Measurements from ENCODE around the gene AGAP3.
A peak's percentile ranks its signal among the peaks of the same experiment; 100 is the strongest.

Gene AGAP3

DNA sequence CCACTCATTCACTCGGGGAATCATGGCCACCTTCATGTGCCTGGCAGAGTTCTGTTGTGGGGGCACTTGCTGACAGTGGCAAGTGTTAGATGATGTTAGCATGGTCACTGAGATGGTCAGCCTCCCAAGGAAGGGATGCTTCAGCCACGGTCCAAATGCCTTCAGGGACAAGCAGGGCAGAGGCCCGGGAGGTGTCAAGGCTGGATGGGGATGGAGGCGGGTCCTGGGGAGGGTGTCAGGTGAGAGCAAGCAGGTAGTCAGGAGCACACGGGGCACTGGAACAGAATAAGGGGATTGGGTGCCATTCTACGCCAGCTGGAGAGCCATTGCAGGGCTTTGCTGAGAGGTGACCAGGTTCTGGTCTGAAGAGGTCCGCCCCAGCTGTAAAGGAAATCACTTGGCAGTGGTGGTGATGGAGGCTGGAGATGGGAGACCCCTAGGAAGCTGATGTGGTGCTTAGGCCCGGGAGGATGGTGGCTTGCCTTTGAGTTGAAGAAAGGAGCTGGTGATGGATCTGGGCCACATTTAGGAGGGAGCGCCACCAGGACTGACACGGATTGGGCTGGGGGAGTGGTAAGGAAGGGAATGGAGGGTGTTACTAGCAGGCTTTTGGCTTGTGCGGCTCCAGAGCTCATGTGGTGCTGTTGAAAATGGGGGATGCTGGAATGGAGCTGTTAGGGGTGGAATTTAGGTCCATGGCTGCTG, 24.1 kb downstream of the AGAP3 start:
- DNase-seq (ENCODE audit: low spot score), result no peak

DNA sequence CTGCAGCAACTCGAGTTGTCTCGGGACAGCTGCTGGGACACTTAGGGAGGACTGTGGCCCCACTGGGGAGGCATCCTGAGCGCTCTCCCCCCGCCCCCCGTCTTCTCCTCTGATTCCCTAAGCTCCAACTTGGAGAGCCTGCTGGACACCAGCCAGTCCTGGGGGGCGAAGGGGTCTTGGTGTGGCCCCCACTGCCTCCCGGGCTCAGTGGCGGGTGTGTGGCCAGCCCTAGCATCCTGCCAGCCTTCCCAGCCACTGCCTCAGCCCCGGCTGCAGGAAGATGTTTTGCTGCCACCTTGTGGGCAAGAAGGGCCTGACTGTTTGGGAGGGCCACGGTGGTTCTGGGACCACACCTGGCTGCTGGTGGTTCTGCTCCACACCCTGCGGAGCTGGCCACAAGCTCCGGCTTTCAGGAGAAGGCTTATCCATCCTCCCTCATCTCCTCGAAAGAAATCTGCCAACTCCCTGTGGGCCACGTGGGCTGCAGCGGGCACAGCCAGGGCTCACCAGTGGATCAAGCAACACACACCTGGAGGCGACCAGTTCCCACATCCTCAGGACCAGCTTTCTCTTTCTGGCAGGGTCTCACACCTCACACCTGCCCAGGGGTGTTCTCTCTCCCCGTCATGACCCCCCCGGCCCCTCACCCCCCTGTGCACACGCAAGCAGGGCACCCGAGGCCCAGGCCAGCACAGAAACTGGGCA, 24.8 kb downstream of the AGAP3 start:
- peak; percentile 51 for DNase-seq (ENCODE audit: low spot score)

DNA sequence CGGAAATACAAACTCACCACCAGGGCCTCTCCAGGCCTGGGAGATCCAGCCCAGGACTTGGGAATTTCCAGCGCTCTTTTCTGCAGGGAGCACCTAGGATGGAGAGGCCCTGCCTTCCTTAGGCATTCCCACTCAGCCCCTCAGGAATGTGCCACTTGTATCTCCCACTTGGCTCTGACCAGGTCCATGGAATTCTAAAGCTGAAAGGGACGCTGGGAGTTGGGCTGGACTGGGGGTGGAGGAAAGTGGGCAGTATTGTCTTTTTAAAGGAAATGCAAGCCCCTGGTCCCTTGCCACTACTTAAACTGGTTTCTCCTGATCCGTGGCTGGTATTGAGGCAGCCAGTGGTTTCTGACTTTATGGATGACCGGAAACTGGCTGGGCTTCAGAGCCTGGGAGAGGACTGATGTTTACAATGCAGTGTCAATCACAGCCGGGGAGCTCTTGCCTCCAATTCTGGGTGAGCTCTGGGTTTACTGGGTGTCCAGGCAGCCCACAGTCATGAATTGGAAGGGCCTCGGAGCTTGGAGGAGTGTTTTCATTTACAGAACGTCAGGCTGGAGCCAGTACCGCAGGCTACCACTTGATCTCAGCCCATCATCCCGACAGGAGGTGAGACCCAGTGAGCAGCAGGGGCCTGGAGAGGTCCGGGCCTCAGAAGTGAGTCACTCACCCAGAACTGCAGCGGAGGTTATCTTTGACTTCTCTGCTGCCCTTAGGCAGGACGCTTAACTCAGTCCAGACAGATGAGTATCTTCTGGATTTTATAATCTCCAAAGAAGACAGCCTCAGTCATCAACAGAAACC, 27.3 kb downstream of the AGAP3 start:
- peak; percentile 57 for DNase-seq (ENCODE audit: low spot score)

DNA sequence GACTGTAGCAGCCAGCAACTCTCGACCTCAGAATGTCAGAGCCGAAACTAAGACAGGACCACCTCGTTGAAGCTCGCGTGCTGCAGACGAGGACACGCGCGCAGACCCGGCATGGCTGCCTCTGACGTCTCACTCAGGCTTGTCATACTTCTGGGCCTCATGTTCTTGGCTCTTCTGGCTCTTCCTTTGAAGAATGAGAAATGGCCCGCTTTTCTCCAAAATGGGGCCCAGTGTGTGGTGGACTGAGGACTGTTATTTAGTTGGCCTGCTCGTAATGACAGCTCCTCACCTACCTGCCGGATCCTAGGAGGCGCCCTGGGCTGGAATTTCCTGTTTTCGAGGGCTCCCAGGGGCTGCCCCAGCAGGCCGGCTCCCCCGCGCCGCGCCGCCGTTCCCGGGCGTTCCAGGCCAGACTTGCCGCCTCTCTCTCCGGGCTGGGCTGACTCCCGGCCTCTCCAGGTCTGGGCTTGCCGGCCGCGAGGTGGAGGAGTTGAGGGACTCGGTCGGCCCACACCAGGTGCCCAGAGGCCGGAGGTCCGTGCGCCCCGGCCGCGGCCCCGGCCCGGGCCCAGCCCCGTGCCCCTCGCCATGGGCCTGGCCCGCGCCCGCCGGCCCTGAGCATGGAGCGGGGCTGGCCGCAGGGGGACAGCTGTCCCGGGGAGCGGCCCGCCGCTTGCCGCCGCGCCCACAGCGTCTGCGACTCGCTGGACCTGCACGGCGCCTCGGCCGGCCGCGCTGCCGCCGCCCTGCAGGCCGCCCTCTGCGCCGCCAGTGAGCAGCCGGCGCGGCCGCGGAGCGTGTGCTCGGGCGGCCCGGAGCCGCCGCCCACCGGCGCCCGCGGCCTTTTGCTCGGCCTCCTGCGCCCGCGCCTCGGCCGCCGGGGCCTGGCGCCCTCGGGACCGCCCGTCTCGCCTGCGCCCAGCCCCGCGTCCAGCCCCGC, 28.1 kb downstream of the AGAP3 start:
- DNase-seq (ENCODE audit: low spot score), result peak; percentile 26

DNA sequence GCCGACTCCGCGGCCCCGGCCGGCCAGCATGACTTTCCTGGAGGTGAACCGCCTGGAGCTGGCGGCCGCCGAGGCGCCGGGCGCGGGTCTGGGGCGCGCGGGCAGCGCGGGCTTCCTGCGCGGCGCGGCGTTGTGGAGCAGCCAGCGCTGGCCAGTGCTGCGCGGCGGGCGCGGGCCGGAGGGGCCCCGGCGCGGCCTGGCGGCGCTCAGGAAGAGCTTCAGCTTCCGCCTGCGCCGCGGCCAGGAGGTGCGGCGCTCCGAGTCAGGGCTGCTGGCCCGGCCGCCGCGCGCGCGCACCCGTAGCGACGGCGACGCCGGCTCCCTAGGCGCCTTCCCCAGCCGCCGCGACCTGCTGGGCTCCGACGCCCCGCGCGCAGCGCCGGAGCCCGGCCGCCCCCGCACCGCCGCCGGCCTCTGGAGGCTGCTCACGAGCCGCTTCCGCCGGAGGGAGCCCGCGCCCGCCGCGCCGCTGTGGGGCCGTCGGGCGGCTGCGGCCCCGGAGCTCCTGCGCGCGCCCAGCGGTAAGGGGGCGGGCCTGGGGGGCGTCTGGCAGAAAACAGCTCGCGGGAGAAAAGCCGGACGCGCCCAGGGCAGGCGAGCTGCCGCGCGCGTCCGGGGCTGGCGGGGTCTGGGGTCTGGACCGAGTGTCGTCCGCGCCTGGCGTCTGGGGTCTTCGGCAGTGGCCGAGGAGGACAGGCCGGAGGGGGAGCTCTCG, 29.0 kb downstream of the AGAP3 start:
- DNase-seq (ENCODE audit: low spot score), result no peak

DNA sequence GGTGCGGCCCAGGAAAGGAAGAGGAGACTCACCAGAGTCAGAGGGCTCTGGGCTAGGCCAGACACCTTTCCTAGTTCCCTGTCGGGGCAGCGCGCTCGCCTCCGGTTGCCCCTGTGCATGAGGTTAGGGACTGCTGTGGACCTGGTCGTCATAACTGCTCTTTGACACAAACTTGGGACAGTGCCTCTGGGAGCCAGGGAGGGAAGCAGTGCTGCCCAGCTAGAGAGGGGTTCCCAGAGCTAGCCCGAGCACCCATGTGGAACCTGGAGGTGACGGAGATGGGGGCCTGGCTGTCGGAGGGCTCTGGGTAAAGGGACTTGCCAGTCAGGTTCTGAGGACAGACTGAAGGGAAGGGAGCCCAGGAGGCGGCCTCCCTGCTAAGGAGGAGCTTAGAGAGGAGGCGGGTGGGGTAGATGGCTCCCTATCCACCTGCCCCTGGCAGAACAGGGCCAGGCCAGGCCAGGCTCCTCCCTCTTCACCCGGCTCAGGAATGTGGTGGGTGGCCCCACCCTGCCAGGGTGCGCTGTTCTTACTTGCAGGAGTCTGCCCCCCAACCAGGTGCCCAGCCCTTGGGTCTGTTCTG, 29.7 kb downstream of the AGAP3 start:
- DNase-seq (ENCODE audit: low spot score), result peak; percentile 84

DNA sequence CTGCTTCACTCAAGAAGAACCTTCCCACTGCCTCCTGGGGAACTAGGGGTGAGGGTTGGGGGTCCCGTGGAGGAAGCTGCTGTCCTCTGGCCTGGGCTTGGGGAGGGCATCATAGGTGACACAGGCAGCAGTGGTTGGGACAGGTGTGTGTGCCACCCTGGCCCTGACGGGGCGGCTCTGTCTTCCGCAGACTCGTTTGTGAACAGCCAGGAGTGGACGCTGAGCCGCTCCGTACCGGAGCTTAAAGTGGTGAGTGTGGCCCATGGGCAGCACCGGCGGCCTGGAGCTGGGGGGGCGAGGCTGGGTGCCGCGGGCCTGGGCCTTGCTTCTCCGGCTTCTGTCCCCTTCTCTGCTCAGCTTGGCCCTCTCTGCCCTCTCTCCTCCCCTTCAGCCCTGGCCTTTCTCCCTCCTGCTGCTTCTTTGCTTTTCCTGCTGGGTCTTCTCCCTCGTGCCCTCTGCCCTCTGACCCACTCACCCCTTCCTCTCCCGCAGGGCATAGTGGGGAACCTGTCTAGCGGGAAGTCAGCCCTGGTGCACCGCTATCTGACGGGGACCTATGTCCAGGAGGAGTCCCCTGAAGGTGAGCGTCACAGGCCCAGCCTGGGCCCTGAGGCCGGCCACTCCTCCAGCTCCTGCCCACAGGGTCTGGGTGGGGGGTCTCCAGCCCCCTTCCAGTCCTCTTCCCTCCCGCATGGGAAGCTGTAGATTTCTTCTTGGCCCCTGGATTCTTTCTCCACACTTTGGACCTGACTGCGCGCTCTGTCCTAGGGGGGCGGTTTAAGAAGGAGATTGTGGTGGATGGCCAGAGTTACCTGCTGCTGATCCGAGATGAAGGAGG, 30.5 kb downstream of the AGAP3 start:
- no peak for DNase-seq (ENCODE audit: low spot score)

DNA sequence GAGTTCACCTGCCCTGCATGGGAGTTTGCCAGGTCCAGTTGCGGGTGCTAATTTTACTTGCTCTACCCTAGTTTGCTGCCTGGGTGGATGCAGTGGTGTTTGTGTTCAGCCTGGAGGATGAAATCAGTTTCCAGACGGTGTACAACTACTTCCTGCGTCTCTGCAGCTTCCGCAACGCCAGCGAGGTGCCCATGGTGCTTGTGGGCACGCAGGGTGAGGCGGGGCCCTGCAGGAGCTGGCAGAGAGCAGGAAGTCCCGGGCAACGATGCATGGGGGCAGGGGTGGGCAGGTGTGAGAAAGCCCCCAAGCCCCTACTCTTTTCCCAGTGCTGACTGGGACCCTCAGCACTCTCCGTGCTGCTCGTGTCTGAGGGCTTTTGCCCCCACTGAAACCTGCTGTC, 31.3 kb downstream of the AGAP3 start:
- no peak for DNase-seq (ENCODE audit: low spot score)

DNA sequence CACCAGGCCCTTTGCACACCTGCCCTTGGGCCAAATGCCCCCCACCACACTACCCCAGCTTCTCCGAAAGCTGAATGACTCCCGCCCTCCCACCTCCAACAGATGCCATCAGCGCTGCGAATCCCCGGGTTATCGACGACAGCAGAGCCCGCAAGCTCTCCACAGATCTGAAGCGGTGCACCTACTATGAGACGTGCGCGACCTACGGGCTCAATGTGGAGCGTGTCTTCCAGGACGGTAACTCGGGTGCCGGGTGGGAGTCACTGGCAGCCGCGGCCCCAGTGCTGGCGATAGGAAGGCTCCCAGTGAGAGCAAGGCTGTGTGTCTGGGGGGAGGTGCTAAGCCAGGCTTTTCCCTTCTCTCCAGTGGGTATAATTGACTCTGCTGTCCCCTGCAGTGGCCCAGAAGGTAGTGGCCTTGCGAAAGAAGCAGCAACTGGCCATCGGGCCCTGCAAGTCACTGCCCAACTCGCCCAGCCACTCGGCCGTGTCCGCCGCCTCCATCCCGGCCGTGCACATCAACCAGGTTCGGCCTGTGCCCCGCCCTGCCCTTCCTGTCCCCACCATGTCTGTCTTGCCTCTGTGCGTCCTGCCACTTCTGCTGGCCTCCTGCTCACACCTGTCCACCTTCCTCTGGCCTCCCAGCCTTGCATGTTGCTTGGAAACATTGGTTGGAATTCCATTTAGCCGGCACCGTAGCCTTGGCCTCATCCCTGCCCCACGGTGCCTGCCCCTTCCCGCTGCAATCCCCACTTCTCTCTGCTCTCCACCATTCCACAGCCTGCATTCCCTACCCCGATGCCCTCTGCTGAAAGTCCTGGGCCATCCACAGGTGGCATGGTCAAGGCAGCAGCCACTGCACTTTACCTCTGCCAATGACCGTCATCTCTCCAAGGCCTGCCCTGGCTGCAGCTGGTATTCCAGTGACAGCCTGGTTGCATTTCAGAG, 32.1 kb downstream of the AGAP3 start:
- no peak for DNase-seq (ENCODE audit: low spot score)

DNA sequence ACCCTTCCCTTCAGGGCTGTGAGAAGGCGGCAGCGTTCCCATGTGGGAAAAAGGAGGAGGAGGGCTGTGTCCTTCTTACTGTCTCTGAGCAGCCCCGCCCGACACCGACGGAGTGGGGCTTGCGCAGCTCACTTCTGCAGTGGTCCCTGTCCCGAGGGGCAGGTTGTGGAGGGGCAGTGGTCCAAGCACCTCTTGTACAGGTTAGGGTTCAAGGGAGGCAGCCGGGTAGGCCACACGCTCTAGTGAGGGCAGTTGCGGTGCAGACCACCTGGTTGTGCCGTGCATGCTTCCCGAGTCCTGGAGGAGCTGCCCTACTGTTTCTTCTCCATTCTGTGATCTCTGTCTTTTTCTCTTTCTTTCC, 32.8 kb downstream of the AGAP3 start:
- no peak for DNase-seq (ENCODE audit: low spot score)

DNA sequence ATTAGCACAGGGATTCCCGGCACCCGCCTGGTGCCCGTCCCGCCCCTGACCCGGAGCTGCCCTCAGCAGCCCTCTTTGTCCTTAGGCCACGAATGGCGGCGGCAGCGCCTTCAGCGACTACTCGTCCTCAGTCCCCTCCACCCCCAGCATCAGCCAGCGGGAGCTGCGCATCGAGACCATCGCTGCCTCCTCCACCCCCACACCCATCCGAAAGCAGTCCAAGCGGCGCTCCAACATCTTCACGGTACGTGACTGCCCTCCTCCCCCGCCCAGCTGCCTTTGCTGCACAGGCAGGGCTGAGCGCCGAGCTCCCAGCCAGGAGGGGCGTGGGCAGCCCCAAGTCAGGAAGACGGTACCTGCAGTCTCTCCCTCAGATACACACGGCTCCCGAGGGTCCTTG, 33.6 kb downstream of the AGAP3 start:
- DNase-seq (ENCODE audit: low spot score), result no peak

DNA sequence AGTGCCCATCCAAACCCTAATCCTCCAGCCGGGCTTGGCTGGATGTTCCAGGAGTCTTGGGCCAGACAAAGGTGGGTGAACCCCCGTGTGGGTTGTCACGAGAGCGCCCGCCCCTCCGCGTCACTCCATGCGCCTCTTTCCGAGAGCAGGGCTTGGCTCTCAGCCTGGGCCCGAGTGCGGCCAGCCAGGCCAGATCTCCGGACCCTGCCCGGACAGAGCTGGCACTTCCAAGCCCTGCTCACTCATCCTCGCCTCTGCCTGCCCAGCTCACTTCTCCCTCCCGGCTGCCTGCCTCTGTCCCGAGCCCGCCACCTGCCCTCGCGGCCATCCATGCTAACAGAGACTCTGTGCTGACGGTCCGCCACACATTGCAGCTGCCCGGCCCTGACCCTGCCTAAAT, 34.6 kb downstream of the AGAP3 start:
- DNase-seq (ENCODE audit: low spot score), result no peak

DNA sequence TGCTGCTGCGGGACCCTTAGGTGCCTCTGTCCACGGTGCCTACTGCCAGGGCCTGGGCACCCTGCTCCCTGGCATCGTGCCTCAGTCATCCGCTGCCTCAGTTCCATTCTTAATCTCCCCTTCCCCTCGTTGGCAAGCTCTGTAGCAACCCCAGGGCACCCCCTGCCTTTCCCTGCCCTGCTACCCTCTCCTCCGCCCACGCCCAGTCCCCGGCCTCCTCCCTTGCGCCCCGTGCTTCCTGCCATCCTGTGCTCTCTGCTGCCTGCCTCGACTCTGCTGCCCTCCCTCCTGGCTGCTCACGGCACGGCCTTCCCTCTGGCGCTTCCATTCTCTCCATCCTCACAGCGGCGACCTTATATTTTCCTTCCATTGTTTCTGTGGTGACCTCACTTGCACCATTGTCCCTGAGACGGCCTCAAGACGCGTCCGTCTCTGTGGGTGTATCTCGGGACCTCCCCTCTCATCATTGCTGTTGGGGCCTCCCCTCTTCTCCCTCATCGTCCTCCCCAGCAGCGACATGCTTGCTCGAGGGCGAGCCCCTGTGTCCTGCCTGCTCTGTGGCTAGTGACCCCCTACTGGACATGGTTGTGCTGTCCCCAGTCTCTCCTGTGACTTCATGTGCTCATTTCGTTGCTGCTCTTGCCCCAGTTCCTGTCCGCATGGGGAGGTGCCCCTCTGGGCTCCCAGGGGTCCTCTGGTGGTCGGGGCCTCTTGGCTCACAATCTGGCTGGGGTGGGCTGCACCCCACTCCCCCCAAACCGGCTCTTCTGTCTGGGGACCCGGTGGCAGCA, 35.3 kb downstream of the AGAP3 start:
- no peak for DNase-seq (ENCODE audit: low spot score)

DNA sequence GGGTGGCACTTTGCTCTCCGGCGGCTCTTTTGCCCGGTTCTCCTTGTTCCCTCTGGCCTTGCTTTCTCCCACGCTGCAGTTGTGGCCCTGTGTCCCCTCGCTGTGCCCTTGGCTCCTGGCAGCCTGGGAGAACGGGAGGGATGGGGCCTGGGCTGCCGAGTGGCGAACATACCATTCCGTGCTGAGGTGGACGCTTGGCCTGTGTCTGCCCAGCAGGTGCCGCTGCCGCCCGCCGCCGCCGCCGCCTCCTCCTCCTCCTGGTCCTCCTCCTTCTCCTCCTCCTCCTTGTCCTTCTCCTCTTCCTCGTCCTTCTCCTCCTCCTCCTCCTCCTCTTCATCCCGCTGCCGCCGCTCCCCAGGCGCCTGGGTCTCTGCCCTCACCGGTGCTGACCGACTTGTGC, 36.0 kb downstream of the AGAP3 start:
- DNase-seq (ENCODE audit: low spot score), result no peak

DNA sequence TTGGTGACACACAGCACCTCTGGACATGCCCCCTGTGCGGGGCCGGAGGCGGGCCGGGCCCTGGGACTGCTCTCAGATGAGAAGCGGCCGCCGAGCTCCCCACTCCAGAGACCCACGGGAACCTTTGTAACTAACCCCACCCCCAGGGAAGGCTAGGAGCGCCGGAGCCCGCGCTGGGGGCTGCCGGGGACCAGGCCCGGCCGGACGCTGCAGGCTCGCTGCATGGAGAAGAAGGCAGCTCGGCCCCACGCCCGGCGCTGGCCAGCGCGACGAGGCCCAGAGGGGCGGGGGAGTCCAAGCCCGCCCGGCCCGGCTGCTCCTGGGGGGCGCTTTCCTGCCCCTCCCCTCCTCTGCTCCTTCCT, 36.5 kb downstream of the AGAP3 start:
- no peak for DNase-seq (ENCODE audit: low spot score)

DNA sequence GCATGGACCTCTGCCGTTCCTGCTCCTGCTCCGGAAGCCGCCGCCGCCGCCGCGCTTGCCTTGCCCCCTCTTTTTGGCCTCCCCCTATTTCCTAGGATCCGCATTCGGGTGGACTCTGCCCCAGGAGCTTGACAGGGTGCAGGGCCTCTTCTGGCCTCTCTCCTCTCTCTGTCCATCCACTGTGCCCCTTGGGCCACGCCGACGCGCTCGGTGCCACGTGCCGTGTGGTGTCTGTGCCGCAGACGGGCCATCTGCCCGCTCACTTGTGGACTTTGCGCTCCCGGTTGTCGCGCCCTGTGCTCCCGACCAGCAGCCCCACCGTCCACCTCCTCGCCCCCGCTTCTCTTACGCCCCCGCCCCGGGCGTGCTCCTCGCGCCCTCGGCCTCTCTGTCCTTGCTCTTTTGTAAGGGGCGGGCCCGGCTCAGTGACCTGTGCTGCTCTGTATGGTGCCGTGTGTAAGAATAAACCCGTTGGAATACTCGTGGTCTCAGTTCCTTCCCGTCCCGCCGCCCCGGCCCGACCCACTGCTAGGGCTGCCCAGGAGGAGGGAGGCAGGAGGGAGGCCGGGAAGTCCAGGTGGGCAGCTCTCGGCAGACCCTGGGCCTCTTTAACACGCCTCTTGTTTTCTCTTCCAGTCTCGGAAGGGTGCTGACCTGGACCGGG, 37.0 kb downstream of the AGAP3 start:
- DNase-seq (ENCODE audit: low spot score), result no peak

DNA sequence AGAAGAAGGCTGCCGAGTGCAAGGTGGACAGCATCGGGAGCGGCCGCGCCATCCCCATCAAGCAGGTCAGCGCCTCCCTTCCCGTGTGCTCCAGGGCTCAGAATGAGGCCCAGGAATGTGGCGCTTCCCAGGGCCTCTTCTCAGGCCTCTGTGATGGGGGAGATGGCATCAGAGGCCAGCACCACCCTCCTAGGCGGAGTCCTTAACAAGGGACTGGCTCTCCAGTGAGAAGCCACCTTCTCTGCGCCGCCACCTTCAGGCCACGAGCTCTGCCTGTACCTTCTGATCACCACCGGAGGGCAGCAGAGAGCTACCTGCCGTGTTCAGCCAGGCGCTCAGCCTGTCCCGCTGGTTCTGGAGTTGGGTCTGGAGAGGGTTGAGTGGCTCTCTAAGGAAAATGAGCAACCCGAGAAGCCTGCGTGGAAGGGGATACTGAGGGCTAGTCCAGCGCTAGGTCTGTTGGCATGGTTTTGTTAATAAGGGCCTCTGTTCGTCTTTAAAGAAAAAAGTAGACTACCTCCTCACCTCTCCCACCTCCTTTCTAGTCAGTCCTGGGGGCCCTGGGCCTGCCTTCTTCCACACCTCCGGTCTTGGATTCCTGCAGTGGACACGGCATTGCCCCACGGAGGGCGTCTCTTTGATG, 37.7 kb downstream of the AGAP3 start:
- peak; percentile 69 for DNase-seq (ENCODE audit: low spot score)
